Measurements from ENCODE around the gene PSTPIP2. TPM values are rescaled to one million over a fixed set of nuclear protein-coding genes. Genes with fewer than 3 reads are reported as not detected.

Gene PSTPIP2
- total and polyA plus RNA-seq, 9 of the 15 experiments (the other 6 are each of a cell fraction or from before 2014, with no cell fraction given): 14.0 to 45.7 (median 27.1) TPM

- H3K9me1 ChIP-seq (ENCODE audit: control insufficient read depth, insufficient read depth, low read length): no peaks in the 10 kb centered on the region
- peaks cover 19% of the 10 kb centered on the region; the same call in 1 of the 3 replicates for H3K36me3 ChIP-seq (ENCODE audit: control insufficient read depth, insufficient read depth, low read length)
- H3K9ac ChIP-seq (ENCODE audit: insufficient read depth in 1 of 2, low read depth in 2 of 2, low read length in 2 of 2): no peak overlapping the region
- H2AFZ ChIP-seq (ENCODE audit: low read depth, low read length): no peak overlapping the region
- H3K27me3 ChIP-seq (ENCODE audit: control insufficient read depth in 2 of 2, insufficient read depth in 2 of 2, low read length in 2 of 2): no peaks in the 10 kb centered on the region
- peaks cover 4 to 21% of the 10 kb centered on the region in 2 experiments; a peak in 4 of 5 replicates for H3K4me1 ChIP-seq (replicated peaks in 1 of 2; ENCODE audit: control insufficient read depth in 2 of 2, insufficient read depth in 2 of 2, low read length in 2 of 2)
- DNase-seq (ENCODE audit: extremely low read depth in 1 of 4, low spot score in 3 of 4) (no peak), FAIRE-seq (no peak), ATAC-seq (no peak)
- H3K79me2 ChIP-seq (ENCODE audit: control insufficient read depth, insufficient read depth, low read length): no peaks in the 10 kb centered on the region
- intact Hi-C loops (cut with micrococcal nuclease): no loop called here
- in situ Hi-C loops (cut with MboI): no loop called here
- H3K4me3 ChIP-seq: no peak overlapping the region
- no peak overlapping the region for H3K4me2 ChIP-seq (ENCODE audit: insufficient read depth, low read length)
- TF ChIP-seq ZBTB11 (CRISPR knock-in tag; IDR thresholded peaks at IDR 0.05): 0 out of 6 replicates have a peak, but pooled peaks of 1 of the 3 experiments have one; percentile 25
- no peak for TF ChIP-seq POU5F1 (IDR thresholded peaks at IDR 0.05; ENCODE audit: borderline replicate concordance, low read depth, low read length, partially characterized antibody)
- TF ChIP-seq NR2C2 (CRISPR knock-in tag; IDR thresholded peaks at IDR 0.05): no peak
- no peak for TF ChIP-seq NR2C2 (tag; IDR thresholded peaks at IDR 0.05)
- ChIA-PET POLR2A (no interaction called here), CTCF (ENCODE audit: low intra/inter-chr PET ratio) (no interaction called here)
- H3K27ac ChIP-seq (ENCODE audit: extremely low read depth, low read depth, low read length): no peak overlapping the region
- H3K9me3 ChIP-seq (replicated peaks; ENCODE audit: control insufficient read depth, insufficient read depth, low read depth, low read length): no peaks in the 10 kb centered on the region; the same call in none of the 2 replicates
- no peaks in the 10 kb centered on the region for H4K20me1 ChIP-seq (replicated peaks; ENCODE audit: control insufficient read depth, insufficient read depth, low read length)
- WGBS (ENCODE audit: insufficient coverage, low coverage, missing lambda C conversion rate): 61% methylated on average over 3 of the region's 3 CpGs
- BruUV-seq (replicated peaks): no TSS peak
Observed at GRCh38 chr18:45999536-45999935, 72.5 kb downstream of the PSTPIP2 start.
